ENCODE measurements around the gene CYP27B1. TPM values are rescaled to one million over a fixed set of nuclear protein-coding genes. Genes with fewer than 3 reads are reported as not detected.
"Not testable (repeated sequence)": the region's sequence is repeated elsewhere in the genome, so short reads cannot be mapped to it uniquely, and the experiment has no call there.

Gene CYP27B1
- total RNA-seq, 1 donor from 2014 or later: 2.0 TPM

DNA sequence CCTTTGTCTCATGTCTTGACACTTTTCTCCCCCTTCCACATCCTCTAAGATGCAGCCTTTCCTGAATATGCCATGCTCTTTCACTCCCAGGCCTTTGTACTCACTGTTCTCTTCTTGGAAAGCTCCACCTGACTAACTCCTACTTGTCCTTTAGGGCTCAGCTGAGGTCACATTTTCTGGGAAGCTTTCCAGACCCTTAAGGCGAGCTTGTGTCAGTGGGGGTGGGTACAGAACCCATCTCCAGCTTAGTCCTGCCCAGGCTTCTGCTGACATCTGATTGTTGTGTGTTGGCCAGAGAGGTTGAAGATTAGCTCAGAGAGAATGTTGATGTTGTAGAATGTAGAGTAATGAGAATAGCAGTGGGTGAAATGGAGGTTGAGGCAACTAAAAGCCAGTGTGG lies 12.9 kb upstream of the CYP27B1 start:
- Histone ChIP-seq H3K27ac (no peak overlapping the region), H3K4me1 (peaks cover 18% of the 10 kb centered on the region), H3K4me3 (no peak overlapping the region), H3K27me3 (no peaks in the 10 kb centered on the region), H3K9me3 (no peaks in the 10 kb centered on the region), H3K36me3 (peaks cover 4% of the 10 kb centered on the region)
- TF ChIP-seq, protein P1, sequence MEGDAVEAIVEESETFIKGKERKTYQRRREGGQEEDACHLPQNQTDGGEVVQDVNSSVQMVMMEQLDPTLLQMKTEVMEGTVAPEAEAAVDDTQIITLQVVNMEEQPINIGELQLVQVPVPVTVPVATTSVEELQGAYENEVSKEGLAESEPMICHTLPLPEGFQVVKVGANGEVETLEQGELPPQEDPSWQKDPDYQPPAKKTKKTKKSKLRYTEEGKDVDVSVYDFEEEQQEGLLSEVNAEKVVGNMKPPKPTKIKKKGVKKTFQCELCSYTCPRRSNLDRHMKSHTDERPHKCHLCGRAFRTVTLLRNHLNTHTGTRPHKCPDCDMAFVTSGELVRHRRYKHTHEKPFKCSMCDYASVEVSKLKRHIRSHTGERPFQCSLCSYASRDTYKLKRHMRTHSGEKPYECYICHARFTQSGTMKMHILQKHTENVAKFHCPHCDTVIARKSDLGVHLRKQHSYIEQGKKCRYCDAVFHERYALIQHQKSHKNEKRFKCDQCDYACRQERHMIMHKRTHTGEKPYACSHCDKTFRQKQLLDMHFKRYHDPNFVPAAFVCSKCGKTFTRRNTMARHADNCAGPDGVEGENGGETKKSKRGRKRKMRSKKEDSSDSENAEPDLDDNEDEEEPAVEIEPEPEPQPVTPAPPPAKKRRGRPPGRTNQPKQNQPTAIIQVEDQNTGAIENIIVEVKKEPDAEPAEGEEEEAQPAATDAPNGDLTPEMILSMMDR (IDR thresholded peaks at IDR 0.05): no peak
- no peak for DNase-seq
- ATAC-seq: no peak
- intact Hi-C loops (cut with DNase I): no loop called here

GRCh38 chr12:57777911-57778310 lies 11.0 kb upstream of the CYP27B1 start:
- no peak overlapping the region for H3K4me3 ChIP-seq
- peak; percentile 5 for DNase-seq
- intact Hi-C loops (cut with DNase I): no loop called here
- ATAC-seq: no peak
- H3K4me1 ChIP-seq: peaks cover 19% of the 10 kb centered on the region
- H3K9me3 ChIP-seq: no peaks in the 10 kb centered on the region
- no peak overlapping the region for H3K27ac ChIP-seq
- no peaks in the 10 kb centered on the region for H3K27me3 ChIP-seq
- TF ChIP-seq, protein P1 (IDR thresholded peaks at IDR 0.05): no peak
- no peaks in the 10 kb centered on the region for H3K36me3 ChIP-seq

DNA sequence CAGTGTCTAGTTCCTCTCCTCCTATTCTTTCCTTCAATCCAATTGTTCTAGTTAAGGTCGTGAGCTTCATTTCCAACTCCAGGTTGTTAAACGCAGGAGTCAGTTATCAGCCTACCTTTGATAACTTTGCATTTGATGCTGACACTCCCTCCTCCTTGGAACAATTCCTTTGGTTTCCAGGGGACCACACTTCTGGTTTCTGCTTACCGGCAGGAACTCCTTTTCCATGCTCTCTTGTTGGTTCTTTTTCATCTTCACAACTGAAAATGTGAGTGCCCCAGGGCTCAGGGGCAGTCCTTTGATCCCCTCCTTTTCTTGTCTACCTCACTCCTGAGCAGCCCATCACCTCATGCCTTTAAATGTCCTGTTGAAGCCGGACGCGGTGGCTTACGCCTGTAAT lies 10.5 kb upstream of the CYP27B1 start:
- DNase-seq: no peak
- Histone ChIP-seq H3K27ac (no peak overlapping the region), H3K27me3 (no peaks in the 10 kb centered on the region), H3K9me3 (no peaks in the 10 kb centered on the region), H3K4me3 (no peak overlapping the region), H3K4me1 (peaks cover 19% of the 10 kb centered on the region), H3K36me3 (no peaks in the 10 kb centered on the region)
- intact Hi-C loops (cut with DNase I): no loop called here
- TF ChIP-seq, protein P1 (IDR thresholded peaks at IDR 0.05): no peak
- no peak for ATAC-seq

DNA sequence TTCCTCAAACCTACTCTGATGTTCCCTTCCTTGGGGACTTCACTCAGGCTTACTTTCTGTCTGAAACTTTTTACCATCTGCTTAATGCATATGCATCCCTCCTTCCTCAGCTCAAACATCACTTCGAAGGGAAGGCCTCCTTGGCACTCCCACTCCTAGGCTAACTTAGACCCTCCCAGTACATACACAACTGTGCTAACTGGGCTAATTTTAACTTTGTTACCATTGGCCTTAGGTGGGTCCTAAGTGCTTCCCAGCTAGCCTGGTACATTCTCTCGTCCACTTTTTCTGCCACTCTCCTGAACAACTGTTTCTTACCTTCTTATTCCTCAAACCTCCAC lies 9.3 kb upstream of the CYP27B1 start:
- no peaks in the 10 kb centered on the region for H3K9me3 ChIP-seq
- H3K27me3 ChIP-seq: no peaks in the 10 kb centered on the region
- H3K27ac ChIP-seq: no peak overlapping the region
- no peaks in the 10 kb centered on the region for H3K36me3 ChIP-seq
- ATAC-seq (no peak), DNase-seq (no peak)
- intact Hi-C loops (cut with DNase I): no loop called here
- H3K4me3 ChIP-seq: no peak overlapping the region
- TF ChIP-seq, protein P1 (IDR thresholded peaks at IDR 0.05): no peak
- H3K4me1 ChIP-seq: peaks cover 12% of the 10 kb centered on the region

GRCh38 chr12:57775563-57776246 lies 8.8 kb upstream of the CYP27B1 start:
- DNase-seq (no peak), ATAC-seq (peak; percentile 18)
- Histone ChIP-seq H3K36me3 (peaks cover 2% of the 10 kb centered on the region), H3K27ac (no peak overlapping the region), H3K4me3 (no peak overlapping the region), H3K27me3 (no peaks in the 10 kb centered on the region), H3K4me1 (peaks cover 17% of the 10 kb centered on the region), H3K9me3 (no peaks in the 10 kb centered on the region)
- intact Hi-C loops (cut with DNase I): no loop called here
- TF ChIP-seq, protein P1 (IDR thresholded peaks at IDR 0.05): no peak

DNA sequence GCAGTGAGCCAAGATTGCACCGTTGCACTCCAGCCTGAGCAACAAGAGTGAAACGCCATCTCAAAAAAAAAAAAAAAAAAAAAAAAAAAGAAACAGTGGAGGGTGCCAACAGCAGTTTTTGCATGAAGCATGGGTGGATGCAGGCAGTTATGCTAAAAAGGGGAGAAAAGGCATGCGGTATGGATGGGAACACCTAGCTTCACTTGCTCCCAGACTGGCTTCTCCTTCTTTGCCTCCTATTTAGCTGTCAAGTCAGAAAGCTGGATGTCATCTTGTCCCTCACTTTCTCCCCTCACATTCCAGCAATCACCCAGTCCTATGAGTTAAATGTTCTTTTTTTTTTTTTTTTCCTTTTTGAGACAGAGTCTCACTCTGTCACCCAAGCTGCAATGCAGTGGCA lies 8.2 kb upstream of the CYP27B1 start:
- no peak for ATAC-seq
- intact Hi-C loops (cut with DNase I): no loop called here
- peak; percentile 0 for DNase-seq
- TF ChIP-seq, protein P1 (IDR thresholded peaks at IDR 0.05): no peak
- H3K36me3 ChIP-seq: peaks cover 9% of the 10 kb centered on the region
- no peaks in the 10 kb centered on the region for H3K9me3 ChIP-seq
- no peak overlapping the region for H3K4me3 ChIP-seq
- peaks cover 18% of the 10 kb centered on the region for H3K4me1 ChIP-seq
- H3K27me3 ChIP-seq: no peaks in the 10 kb centered on the region
- H3K27ac ChIP-seq: no peak overlapping the region

DNA sequence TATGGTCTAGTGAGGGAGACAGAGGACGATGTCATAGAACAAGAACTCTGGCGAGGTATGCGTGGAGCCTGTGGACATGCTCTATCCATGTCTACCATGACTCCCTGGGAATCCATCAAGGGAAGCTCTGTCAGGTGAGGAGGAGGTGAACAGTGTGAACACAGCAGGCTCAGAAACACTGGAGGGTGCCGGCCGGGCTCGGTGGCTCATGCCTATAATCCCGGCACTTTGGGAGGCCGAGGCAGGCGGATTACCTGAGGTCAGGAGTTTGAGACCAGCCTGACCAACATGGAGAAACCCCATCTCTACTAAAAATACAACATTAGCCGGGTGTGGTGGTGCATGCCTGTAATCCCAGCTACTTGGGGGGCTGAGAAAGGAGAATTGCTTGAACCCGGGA lies 7.8 kb upstream of the CYP27B1 start:
- H3K27me3 ChIP-seq; ATAC-seq; H3K27ac ChIP-seq; H3K9me3 ChIP-seq; H3K4me3 ChIP-seq; intact Hi-C loops (cut with DNase I): not testable (repeated sequence)
- DNase-seq: peak; percentile 25
- Histone ChIP-seq H3K4me1 (peaks cover 18% of the 10 kb centered on the region), H3K36me3 (peaks cover 11% of the 10 kb centered on the region)

Measured in upper lobe of right lung (tissue), 1 donor.